Stimulated activated CD4-positive, alpha-beta T cell treated with anti-CD3 and anti-CD28 coated beads, Interleukin-15, amount 100 ng/mL, for 1 hour (primary cell): ENCODE data around the gene KDSR.
A peak's percentile ranks its signal among the peaks of the same experiment; 100 is the strongest.

Experiments used
- DNase-seq, 2 donors: peaks; one replicate each; pipeline ENCODE4 v3.0.0-alpha.2; 2020; ENCODE audit warnings: low read depth in 1 of 2, low spot score in 1 of 2

Gene KDSR

GRCh38 chr18:63367053-63367953 is at the start of gene KDSR:
Gene KDSR (minus strand): TSS chr18:63367206. CDS start chr18:63367118, 88 bp downstream.
- DNase-seq, result peak; percentile 57 to 77

- DNase-seq, result no peak
Observed at GRCh38 chr18:63412953-63413352, 45.9 kb upstream of the KDSR start.

GRCh38 chr18:63410792-63411191 is 43.8 kb upstream of the KDSR start:
- no peak for DNase-seq

DNA sequence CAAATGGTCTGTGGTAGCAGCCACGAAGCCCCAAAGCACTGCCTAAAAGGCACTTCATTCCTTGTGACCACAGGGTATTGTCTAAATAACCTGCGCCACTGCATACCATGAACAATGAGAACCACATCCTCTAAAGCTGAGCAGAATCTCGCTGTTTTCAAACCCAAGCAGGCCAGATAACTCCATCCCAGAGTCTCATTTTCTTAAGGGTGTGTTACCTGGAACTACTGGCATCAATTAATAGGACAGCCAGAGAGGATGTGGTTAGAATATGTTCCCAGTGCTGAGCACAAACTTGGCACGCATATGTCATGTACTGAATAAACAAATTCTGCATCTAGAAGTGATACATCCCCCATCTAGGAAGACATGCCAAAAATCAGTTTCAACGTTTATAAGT is 42.3 kb upstream of the KDSR start:
- no peak for DNase-seq

GRCh38 chr18:63407734-63408133 is 40.7 kb upstream of the KDSR start:
- no peak for DNase-seq

DNA sequence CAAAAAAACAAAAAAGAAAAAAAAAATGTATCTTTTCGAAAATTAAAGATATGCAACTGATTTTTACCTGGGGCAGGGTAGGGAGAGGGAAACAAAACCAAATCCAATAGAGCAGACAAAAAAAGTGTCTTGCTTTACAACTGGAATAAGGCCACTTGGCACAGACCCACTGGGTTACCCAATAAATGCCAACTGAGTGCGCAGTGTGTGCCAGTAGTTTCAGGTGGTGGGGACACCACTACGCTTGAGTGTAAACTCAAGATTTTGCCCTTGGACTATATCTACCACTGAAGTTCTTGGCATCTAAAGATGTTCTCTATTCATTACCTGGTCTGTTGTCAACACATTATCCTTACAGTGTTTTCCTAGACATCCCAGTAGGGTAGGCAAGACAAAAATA is 39.0 kb upstream of the KDSR start:
- DNase-seq, result no peak

DNA sequence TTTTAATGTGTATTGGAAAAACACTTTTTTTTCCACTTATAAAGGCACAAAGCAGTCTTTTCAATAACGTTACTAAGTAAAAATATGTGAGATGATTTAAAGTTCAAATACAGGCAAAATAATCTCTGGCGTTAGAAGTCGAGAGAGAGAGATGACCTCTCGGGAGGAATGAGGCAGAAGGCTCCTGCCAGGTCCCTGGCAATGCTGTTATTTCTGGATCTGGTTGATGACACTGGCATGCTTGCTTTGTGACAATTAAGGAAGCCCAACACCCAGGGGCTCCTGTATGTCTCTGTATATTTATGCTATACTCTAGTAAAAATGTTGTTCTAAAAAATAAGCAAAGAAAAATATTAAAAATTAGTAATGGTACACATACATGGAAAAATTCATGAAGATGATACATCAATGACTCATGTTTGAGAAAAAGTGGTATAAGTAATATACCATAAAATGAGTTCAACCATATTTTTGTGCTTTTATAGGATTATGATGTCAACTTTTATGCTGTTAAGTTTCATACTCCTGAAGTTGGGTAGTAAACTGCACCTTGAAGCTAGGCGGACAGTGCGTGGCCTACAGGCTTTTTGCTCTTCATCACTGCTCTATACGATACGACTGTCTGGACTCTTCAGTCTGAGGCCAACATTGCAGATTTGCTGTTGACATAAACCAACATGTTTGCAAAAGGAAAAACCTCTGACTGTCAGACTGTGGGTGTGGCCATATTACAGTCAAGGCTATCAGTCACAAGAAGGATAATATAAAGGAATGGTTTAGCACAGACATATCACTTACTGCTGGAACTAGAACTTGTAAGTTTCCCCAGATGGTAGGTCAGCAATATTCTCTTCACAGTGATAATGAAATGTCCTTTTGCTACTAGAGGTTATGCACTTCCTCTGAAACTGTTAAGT is 35.5 kb upstream of the KDSR start:
- DNase-seq, result no peak

DNA sequence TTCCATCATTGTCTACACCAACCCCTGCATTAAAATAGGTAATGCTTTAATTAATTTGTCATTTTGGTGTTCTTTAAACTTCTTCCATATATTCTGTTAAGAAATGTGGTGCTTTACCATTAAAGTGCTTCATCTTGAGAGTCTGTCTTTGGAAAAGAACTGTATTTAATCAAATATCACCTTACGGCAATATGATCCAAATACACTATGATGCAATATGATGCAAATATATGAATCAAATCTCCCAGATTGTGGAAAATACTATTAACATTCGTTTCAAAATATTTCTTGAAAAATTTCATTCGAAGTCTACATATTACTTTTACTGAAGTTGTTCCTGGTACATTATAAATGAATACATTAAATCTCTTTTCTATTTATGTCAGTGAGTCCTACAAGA is 32.3 kb upstream of the KDSR start:
- DNase-seq, result no peak

GRCh38 chr18:63397349-63397748 is 30.3 kb upstream of the KDSR start:
- DNase-seq, result no peak

DNA sequence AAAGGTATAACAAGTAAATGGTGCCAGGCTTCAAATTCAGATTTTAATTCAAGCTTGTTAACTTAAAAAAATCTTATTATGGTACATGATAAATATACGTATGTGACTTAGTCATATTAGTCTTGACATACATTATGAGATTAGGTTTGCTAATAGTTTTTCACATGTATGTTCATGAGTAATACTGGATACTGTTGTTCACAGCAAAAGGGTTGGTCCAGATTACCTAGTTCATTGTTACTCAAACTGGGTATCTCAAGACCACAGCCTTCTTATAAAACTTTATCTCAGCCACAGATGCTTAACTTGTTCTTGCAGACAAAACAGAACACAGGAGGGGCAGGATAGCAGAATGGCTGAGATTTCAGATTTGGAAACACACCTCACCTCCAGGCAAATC is 28.5 kb upstream of the KDSR start:
- DNase-seq, result no peak

- no peak for DNase-seq
Observed at GRCh38 chr18:63394954-63395353, 27.9 kb upstream of the KDSR start.

GRCh38 chr18:63387861-63388260 is 20.9 kb upstream of the KDSR start:
- no peak for DNase-seq

DNA sequence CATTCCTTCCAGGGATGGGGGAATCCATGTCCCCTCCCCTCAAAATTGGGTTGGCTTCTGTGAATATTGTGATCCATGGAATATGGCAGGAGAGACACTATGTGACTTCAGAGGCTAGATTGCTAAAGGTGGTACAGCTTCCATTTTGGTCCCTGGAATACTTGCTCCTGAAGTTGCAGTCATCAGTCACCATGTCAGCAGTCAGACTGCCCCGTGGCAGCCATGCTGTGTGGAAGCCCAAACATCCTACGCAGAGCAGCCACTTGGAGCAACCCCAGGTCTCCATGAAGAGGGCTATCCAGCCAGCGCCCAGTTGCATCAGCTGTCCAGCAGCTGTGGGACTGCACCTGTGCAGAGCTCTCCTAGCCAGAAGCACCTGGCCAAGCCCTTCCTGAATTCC is 15.8 kb upstream of the KDSR start:
- DNase-seq, result no peak

DNA sequence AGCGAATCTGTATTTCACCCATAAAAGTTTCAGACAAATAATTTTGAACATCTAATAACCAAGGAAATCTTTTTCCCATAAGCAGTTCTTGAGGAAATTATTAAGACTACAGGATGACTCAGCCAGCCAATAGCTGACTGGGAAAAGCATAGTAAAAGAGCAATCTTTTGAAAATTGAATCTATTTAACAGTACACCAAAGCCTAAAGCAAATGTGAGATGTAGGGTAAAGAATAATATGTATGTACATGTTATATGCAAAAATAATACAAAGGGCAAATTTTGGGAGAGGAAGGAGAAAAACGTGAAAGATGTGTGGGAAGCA is 12.6 kb upstream of the KDSR start:
- DNase-seq, result no peak

- DNase-seq, result no peak
Observed at GRCh38 chr18:63378919-63379638, 12.1 kb upstream of the KDSR start.

- DNase-seq, result no peak
Observed at GRCh38 chr18:63377275-63377980, 10.4 kb upstream of the KDSR start.

DNA sequence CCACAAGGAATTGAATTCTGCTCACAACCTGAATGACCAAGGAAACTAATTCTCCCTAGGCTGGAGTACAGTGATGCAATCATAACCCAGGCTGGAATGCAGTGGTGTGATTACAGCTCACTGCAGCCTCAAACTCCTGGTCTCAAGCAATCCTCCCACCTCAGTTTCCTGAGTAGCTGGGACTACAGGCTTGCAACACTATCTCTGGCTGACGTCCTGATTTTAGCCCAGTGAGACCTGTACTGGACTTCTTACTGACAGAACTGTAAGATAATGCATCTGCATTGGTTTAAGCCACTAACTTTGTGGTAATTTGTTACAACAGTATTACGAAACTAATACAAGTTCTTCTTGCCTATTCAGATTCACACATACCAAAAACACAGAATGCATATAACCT is 9.5 kb upstream of the KDSR start:
- no peak for DNase-seq

DNA sequence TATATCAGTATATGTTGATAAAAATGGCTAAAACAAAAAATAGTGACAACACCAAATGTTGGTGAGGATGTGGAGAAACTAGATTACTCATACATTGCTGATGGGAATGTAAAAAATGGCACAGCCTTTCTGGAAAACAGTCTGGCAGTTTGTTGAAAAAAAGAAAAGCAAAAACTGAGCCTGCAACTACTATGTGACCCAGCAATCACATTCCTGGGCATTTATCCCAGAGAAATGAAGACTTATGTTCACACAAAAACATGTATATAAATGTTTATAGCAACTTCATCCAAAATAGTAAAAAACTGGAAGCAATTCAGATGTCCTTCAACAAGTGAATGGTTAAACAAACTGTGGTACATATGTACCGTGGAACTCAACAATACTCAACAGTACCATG is 7.5 kb upstream of the KDSR start:
- no peak for DNase-seq

- no peak for DNase-seq
Observed at GRCh38 chr18:63373161-63373560, 6.2 kb upstream of the KDSR start.

- DNase-seq, result no peak
Observed at GRCh38 chr18:63368611-63369010, 1.6 kb upstream of the KDSR start.
